ENCODE measurements around the gene FOXE3. TPM values are rescaled to one million over a fixed set of nuclear protein-coding genes. Genes with fewer than 3 reads are reported as not detected.

Gene FOXE3
- total and polyA plus RNA-seq, 2 donors from 2014 or later: 0.19 TPM; not detected in 1

GRCh38 chr1:47418122-47418521 lies 2.0 kb downstream of the FOXE3 start:
- Histone ChIP-seq H3K27me3 (ENCODE audit: control insufficient read depth, insufficient read depth, low read length) (peaks cover 18% of the 10 kb centered on the region), H3K36me3 (ENCODE audit: control insufficient read depth in 2 of 3, insufficient read depth in 3 of 3, low read length in 3 of 3) (no peaks in the 10 kb centered on the region), H3K9me3 (ENCODE audit: control insufficient read depth in 2 of 3, insufficient read depth in 1 of 3, low read length in 3 of 3) (no peaks in the 10 kb centered on the region), H3K27ac (ENCODE audit: low read depth in 2 of 2, low read length in 2 of 2) (no peak overlapping the region), H3K4me1 (ENCODE audit: control insufficient read depth in 2 of 3, insufficient read depth in 2 of 3, low read depth in 1 of 3, low read length in 3 of 3) (no peaks in the 10 kb centered on the region), H3K4me3 (ENCODE audit: low read length in 3 of 3) (no peak overlapping the region), H3K9ac (ENCODE audit: low read length in 3 of 3) (no peak overlapping the region)
- no peak for FAIRE-seq
- no peak for DNase-seq
- no peak for TF ChIP-seq CTCF (IDR thresholded peaks at IDR 0.05; ENCODE audit: borderline replicate concordance, extremely low read depth, insufficient read depth)
- intact Hi-C loops (cut with DNase I): no loop called here

- no peak for FAIRE-seq
- Histone ChIP-seq H3K9me3 (ENCODE audit: control insufficient read depth in 2 of 3, insufficient read depth in 1 of 3, low read length in 3 of 3) (no peaks in the 10 kb centered on the region), H3K27me3 (ENCODE audit: control insufficient read depth, insufficient read depth, low read length) (peaks cover 18% of the 10 kb centered on the region)
Observed at GRCh38 chr1:47418681-47419325, 2.7 kb downstream of the FOXE3 start.

DNA sequence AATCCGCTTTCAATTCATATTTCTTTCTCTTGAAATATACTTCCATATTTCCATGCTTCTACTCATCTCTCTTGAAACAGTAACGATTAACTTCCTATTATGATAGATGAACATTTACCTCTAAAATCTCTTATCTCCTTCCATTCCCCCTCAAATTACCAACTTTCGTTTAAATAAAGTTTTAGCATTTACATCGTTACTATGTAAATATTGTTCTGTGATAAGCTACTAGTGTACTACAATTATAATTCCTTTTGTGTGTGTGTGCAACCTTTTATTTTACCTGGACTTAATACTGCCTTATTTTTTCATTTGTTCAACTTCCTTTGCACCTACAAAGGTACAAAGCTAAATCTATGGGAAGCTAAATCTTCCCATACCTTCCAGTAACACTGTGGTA lies 4.5 kb downstream of the FOXE3 start:
- no peak for DNase-seq
- no peaks in the 10 kb centered on the region for H3K36me3 ChIP-seq (ENCODE audit: control insufficient read depth in 2 of 3, insufficient read depth in 3 of 3, low read length in 3 of 3)
- peaks cover 10% of the 10 kb centered on the region for H3K27me3 ChIP-seq (ENCODE audit: control insufficient read depth, insufficient read depth, low read length)
- no peak overlapping the region for H3K27ac ChIP-seq (ENCODE audit: low read depth in 2 of 2, low read length in 2 of 2)
- intact Hi-C loops (cut with DNase I): no loop called here
- no peak overlapping the region for H3K4me3 ChIP-seq (ENCODE audit: low read length in 3 of 3)
- no peak for FAIRE-seq
- H3K9me3 ChIP-seq (ENCODE audit: control insufficient read depth in 2 of 3, insufficient read depth in 1 of 3, low read length in 3 of 3): no peaks in the 10 kb centered on the region
- no peaks in the 10 kb centered on the region for H3K4me1 ChIP-seq (ENCODE audit: control insufficient read depth in 2 of 3, insufficient read depth in 2 of 3, low read depth in 1 of 3, low read length in 3 of 3)
- TF ChIP-seq CTCF (IDR thresholded peaks at IDR 0.05; ENCODE audit: borderline replicate concordance, extremely low read depth, insufficient read depth): no peak
- H3K9ac ChIP-seq (ENCODE audit: low read length in 3 of 3): no peak overlapping the region

More at GRCh38 chr1:47418681-47419325, 2.7 kb downstream of the FOXE3 start:
- no peak for TF ChIP-seq CTCF (IDR thresholded peaks at IDR 0.05; ENCODE audit: borderline replicate concordance, extremely low read depth, insufficient read depth)
- H3K27ac ChIP-seq (ENCODE audit: low read depth in 2 of 2, low read length in 2 of 2): no peak overlapping the region
- no peaks in the 10 kb centered on the region for H3K4me1 ChIP-seq (ENCODE audit: control insufficient read depth in 2 of 3, insufficient read depth in 2 of 3, low read depth in 1 of 3, low read length in 3 of 3)
- no peaks in the 10 kb centered on the region for H3K36me3 ChIP-seq (ENCODE audit: control insufficient read depth in 2 of 3, insufficient read depth in 3 of 3, low read length in 3 of 3)
- intact Hi-C loops (cut with DNase I): no loop called here
- DNase-seq: no peak
- H3K4me3 ChIP-seq (ENCODE audit: low read length in 3 of 3): no peak overlapping the region
- H3K9ac ChIP-seq (ENCODE audit: low read length in 3 of 3): no peak overlapping the region

GRCh38 chr1:47423872-47424271 lies 7.8 kb downstream of the FOXE3 start:
- no peaks in the 10 kb centered on the region for H3K36me3 ChIP-seq (ENCODE audit: control insufficient read depth in 2 of 3, insufficient read depth in 3 of 3, low read length in 3 of 3)
- DNase-seq (no peak), FAIRE-seq (no peak)
- peaks cover 3% of the 10 kb centered on the region for H3K27me3 ChIP-seq (ENCODE audit: control insufficient read depth, insufficient read depth, low read length)
- intact Hi-C loops (cut with DNase I): no loop called here
- no peak overlapping the region for H3K4me3 ChIP-seq (ENCODE audit: low read length in 3 of 3)
- no peak overlapping the region for H3K27ac ChIP-seq (ENCODE audit: low read depth in 2 of 2, low read length in 2 of 2)
- H3K9me3 ChIP-seq (ENCODE audit: control insufficient read depth in 2 of 3, insufficient read depth in 1 of 3, low read length in 3 of 3): no peaks in the 10 kb centered on the region
- no peak overlapping the region for H3K9ac ChIP-seq (ENCODE audit: low read length in 3 of 3)
- H3K4me1 ChIP-seq (ENCODE audit: control insufficient read depth in 2 of 3, insufficient read depth in 2 of 3, low read depth in 1 of 3, low read length in 3 of 3): no peaks in the 10 kb centered on the region
- no peak for TF ChIP-seq CTCF (IDR thresholded peaks at IDR 0.05; ENCODE audit: borderline replicate concordance, extremely low read depth, insufficient read depth)

Measured in kidney (tissue), 14 donors.